ENCODE data around the gene SEMA3G.

Gene SEMA3G

DNA sequence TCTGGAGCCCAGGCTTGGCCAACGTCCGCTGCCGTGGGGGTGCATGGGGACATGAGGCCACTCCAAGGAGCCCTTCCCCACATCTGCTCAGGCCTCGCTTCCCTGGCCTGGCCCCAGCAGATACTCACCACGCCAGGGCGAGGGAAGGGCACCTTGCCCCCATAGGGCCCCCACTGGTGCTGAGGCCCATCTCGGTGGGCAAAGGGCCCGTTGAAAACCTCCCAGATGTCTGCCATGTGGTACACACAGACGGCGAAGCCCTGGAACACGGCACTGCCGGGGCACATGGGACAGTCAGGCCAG lies 4.7 kb downstream of the SEMA3G start:
- H3K4me2 ChIP-seq (ENCODE audit: low read length), result no peak overlapping the region
- no peaks in the 10 kb centered on the region for H3K27me3 ChIP-seq (ENCODE audit: control insufficient read depth, insufficient read depth, low read length)
- TF ChIP-seq, protein P1, sequence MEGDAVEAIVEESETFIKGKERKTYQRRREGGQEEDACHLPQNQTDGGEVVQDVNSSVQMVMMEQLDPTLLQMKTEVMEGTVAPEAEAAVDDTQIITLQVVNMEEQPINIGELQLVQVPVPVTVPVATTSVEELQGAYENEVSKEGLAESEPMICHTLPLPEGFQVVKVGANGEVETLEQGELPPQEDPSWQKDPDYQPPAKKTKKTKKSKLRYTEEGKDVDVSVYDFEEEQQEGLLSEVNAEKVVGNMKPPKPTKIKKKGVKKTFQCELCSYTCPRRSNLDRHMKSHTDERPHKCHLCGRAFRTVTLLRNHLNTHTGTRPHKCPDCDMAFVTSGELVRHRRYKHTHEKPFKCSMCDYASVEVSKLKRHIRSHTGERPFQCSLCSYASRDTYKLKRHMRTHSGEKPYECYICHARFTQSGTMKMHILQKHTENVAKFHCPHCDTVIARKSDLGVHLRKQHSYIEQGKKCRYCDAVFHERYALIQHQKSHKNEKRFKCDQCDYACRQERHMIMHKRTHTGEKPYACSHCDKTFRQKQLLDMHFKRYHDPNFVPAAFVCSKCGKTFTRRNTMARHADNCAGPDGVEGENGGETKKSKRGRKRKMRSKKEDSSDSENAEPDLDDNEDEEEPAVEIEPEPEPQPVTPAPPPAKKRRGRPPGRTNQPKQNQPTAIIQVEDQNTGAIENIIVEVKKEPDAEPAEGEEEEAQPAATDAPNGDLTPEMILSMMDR (IDR thresholded peaks at IDR 0.05), result no peak
- H2AFZ ChIP-seq, result no peak overlapping the region
- H3K4me1 ChIP-seq, result peaks cover 4% of the 10 kb centered on the region
- H3K9me3 ChIP-seq (ENCODE audit: control insufficient read depth, low read length), result no peaks in the 10 kb centered on the region
- H3K9ac ChIP-seq, result no peak overlapping the region
- H3K36me3 ChIP-seq (ENCODE audit: control insufficient read depth, insufficient read depth, low read length), result no peaks in the 10 kb centered on the region
- no peaks in the 10 kb centered on the region for H3K79me2 ChIP-seq
- H3K27ac ChIP-seq, result no peak overlapping the region
- H3K4me3 ChIP-seq (ENCODE audit: low read depth, low read length), result no peak overlapping the region

DNA sequence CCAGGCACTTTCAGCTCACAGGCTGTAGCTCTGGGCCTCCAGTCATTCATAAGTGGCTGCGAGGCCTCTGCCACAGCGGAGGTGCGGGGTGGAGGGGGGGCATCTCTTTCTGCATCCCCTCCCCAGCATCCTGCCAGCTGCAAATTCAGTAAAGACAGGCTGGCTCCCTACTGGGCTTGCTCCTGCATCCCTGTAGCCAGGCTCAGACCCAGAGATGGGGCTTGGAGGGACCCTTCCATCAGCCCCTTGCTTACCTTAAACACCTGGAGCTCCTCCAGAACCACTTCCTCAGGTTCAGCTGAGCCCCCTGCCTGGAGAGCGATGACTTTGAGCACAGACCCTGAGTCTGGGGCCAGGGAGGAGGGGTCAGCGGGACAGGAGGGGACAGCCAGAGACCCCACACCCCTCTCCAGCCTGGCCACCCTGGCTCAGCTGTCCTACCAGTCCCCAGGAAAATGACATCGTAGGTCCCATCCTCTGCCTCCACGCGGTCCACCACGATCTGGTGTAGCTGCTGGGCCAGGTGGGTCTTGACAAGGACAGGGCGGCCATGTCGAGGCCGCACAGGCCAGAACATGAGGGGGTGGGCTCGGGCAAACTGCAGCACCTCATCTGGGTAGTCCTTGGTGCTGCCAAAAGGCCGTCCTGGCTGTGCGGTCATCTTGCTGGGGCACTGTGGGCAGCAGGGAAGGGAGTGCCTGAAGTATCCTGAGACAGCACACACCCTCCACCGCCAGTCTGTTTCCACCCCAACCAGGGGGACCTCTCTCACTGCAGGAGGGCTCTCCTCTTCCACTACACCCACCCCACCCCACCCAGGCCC lies 5.3 kb downstream of the SEMA3G start:
- no peak overlapping the region for H2AFZ ChIP-seq
- H3K27me3 ChIP-seq (ENCODE audit: control insufficient read depth, insufficient read depth, low read length), result no peaks in the 10 kb centered on the region
- no peak overlapping the region for H3K27ac ChIP-seq
- H3K9me3 ChIP-seq (ENCODE audit: control insufficient read depth, low read length), result no peaks in the 10 kb centered on the region
- TF ChIP-seq, protein P1 (IDR thresholded peaks at IDR 0.05), result no peak
- no peaks in the 10 kb centered on the region for H3K36me3 ChIP-seq (ENCODE audit: control insufficient read depth, insufficient read depth, low read length)
- no peaks in the 10 kb centered on the region for H3K79me2 ChIP-seq
- peaks cover 4% of the 10 kb centered on the region for H3K4me1 ChIP-seq
- H3K4me2 ChIP-seq (ENCODE audit: low read length), result no peak overlapping the region
- no peak overlapping the region for H3K9ac ChIP-seq
- no peak overlapping the region for H3K4me3 ChIP-seq (ENCODE audit: low read depth, low read length)

DNA sequence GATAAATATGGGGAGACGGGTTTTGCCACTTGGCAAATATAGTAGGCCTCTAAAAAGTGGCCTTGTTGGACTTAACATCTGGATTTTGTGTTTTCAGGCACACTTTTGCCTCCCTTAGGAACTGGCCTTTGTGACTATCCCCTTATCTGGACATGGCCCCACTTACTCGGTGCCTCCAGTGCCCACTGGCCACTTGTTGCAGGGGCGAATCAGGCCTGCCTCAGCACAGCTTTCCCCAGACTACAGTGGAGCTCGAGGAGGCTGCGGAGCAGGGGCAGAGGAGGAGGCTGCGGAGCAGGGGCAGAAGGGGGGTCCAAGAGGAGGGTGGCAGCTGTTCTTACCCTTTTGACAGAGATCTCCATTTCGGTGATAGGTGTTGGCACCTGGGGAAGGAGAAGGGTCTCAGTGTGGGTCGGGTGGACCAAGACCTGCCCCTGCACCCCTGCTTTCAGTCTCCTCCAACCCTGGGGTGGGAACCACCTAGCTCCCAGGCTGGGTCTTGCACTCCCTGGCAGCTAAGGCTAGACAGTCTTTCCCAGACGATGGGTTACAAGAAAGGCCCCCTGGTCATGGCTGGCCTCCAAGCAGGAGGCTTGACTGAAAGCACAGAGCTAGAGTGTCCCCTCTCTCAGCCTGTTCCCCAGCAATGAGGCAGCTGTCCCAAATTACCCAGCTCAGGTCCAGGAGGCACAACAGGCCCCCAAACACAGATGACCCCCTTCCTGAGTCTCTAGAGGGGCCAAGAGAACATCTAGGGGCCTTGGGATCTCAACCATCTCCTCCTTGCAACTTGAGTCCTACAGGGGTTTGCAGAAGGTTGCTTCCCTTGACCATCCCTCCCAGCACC lies 6.1 kb downstream of the SEMA3G start:
- Histone ChIP-seq H3K36me3 (ENCODE audit: control insufficient read depth, insufficient read depth, low read length) (no peaks in the 10 kb centered on the region), H3K4me2 (ENCODE audit: low read length) (no peak overlapping the region), H3K27ac (no peak overlapping the region), H3K9ac (no peak overlapping the region), H3K27me3 (ENCODE audit: control insufficient read depth, insufficient read depth, low read length) (no peaks in the 10 kb centered on the region), H3K4me1 (peaks cover 4% of the 10 kb centered on the region), H3K9me3 (ENCODE audit: control insufficient read depth, low read length) (no peaks in the 10 kb centered on the region), H3K79me2 (no peaks in the 10 kb centered on the region), H3K4me3 (ENCODE audit: low read depth, low read length) (no peak overlapping the region), H2AFZ (no peak overlapping the region)
- TF ChIP-seq, protein P1 (IDR thresholded peaks at IDR 0.05), result no peak

DNA sequence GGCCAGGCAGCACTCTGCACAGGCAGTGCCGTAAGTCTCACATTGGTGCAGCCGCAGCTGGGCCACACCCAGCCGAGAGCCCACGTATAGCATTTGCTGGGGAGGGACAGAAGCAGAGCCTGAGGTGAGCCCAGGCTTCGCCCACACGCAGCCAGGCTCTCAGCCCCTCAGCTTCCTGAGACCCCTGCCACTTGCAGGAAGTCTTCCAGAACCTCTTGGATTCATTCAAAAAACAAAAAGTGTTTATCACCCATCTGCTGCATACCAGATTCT lies 6.9 kb downstream of the SEMA3G start:
- Histone ChIP-seq H3K36me3 (ENCODE audit: control insufficient read depth, insufficient read depth, low read length) (no peaks in the 10 kb centered on the region), H3K27me3 (ENCODE audit: control insufficient read depth, insufficient read depth, low read length) (no peaks in the 10 kb centered on the region), H3K9me3 (ENCODE audit: control insufficient read depth, low read length) (no peaks in the 10 kb centered on the region), H3K27ac (no peak overlapping the region), H3K79me2 (no peaks in the 10 kb centered on the region), H2AFZ (no peak overlapping the region), H3K9ac (no peak overlapping the region), H3K4me1 (peaks cover 4% of the 10 kb centered on the region), H3K4me3 (ENCODE audit: low read depth, low read length) (no peak overlapping the region), H3K4me2 (ENCODE audit: low read length) (no peak overlapping the region)
- TF ChIP-seq, protein P1 (IDR thresholded peaks at IDR 0.05), result no peak
